ENCODE measurements around the gene SLC38A2.
A peak's percentile ranks its signal among the peaks of the same experiment; 100 is the strongest.
"Not testable (repeated sequence)": the region's sequence is repeated elsewhere in the genome, so short reads cannot be mapped to it uniquely, and the experiment has no call there.

The SLC38A2 gene

GRCh38 chr12:46372544-46373300, at the start of gene SLC38A2:
TSS of gene SLC38A2 (minus strand) at chr12:46372773. CDS start at chr12:46371293, 1,480 bp downstream.
- peak; percentile 95 to 97 for DNase-seq (ENCODE audit: low read depth in 2 of 2)

- no peak for DNase-seq (ENCODE audit: low read depth in 2 of 2)
Measured at GRCh38 chr12:46419675-46420074, 47.1 kb upstream of the SLC38A2 start.

- no peak for DNase-seq (ENCODE audit: low read depth in 2 of 2)
Measured at GRCh38 chr12:46415552-46415951, 43.0 kb upstream of the SLC38A2 start.

GRCh38 chr12:46414591-46415268, 42.2 kb upstream of the SLC38A2 start:
- DNase-seq (ENCODE audit: low read depth in 2 of 2), result no peak

GRCh38 chr12:46413368-46413767, 40.8 kb upstream of the SLC38A2 start:
- DNase-seq (ENCODE audit: low read depth in 2 of 2), result no peak

GRCh38 chr12:46412857-46413256, 40.3 kb upstream of the SLC38A2 start:
- no peak for DNase-seq (ENCODE audit: low read depth in 2 of 2)

GRCh38 chr12:46410495-46410894, 37.9 kb upstream of the SLC38A2 start:
- DNase-seq (ENCODE audit: low read depth in 2 of 2), result no peak

GRCh38 chr12:46409974-46410373, 37.4 kb upstream of the SLC38A2 start:
- no peak for DNase-seq (ENCODE audit: low read depth in 2 of 2)

GRCh38 chr12:46409342-46409741, 36.8 kb upstream of the SLC38A2 start:
- no peak for DNase-seq (ENCODE audit: low read depth in 2 of 2)

- no peak for DNase-seq (ENCODE audit: low read depth in 2 of 2)
Measured at GRCh38 chr12:46408441-46408840, 35.9 kb upstream of the SLC38A2 start.

GRCh38 chr12:46407361-46407760, 34.8 kb upstream of the SLC38A2 start:
- no peak for DNase-seq (ENCODE audit: low read depth in 2 of 2)

- no peak for DNase-seq (ENCODE audit: low read depth in 2 of 2)
Measured at GRCh38 chr12:46406352-46407027, 33.9 kb upstream of the SLC38A2 start.

- no peak for DNase-seq (ENCODE audit: low read depth in 2 of 2)
Measured at GRCh38 chr12:46404733-46405132, 32.2 kb upstream of the SLC38A2 start.

- no peak for DNase-seq (ENCODE audit: low read depth in 2 of 2)
Measured at GRCh38 chr12:46404225-46404631, 31.7 kb upstream of the SLC38A2 start.

GRCh38 chr12:46403719-46404070, 31.1 kb upstream of the SLC38A2 start:
- no peak for DNase-seq (ENCODE audit: low read depth in 2 of 2)

GRCh38 chr12:46402941-46403718, 30.6 kb upstream of the SLC38A2 start:
- DNase-seq (ENCODE audit: low read depth in 2 of 2), result no peak

GRCh38 chr12:46402451-46402850, 29.9 kb upstream of the SLC38A2 start:
- no peak for DNase-seq (ENCODE audit: low read depth in 2 of 2)

- no peak for DNase-seq (ENCODE audit: low read depth in 2 of 2)
Measured at GRCh38 chr12:46401662-46402061, 29.1 kb upstream of the SLC38A2 start.

GRCh38 chr12:46400406-46400805, 27.8 kb upstream of the SLC38A2 start:
- no peak for DNase-seq (ENCODE audit: low read depth in 2 of 2)

- DNase-seq (ENCODE audit: low read depth in 2 of 2), result not testable (repeated sequence)
Measured at GRCh38 chr12:46399461-46400248, 27.1 kb upstream of the SLC38A2 start.

GRCh38 chr12:46396826-46397225, 24.3 kb upstream of the SLC38A2 start:
- DNase-seq (ENCODE audit: low read depth in 2 of 2), result no peak
